ENCODE results near the gene RALGDS. TPM values are rescaled to one million over a fixed set of nuclear protein-coding genes. Genes with fewer than 3 reads are reported as not detected.

Gene RALGDS
- total and polyA plus RNA-seq, 4 donors = 67.4 to 134 (median 99.4) TPM

DNA sequence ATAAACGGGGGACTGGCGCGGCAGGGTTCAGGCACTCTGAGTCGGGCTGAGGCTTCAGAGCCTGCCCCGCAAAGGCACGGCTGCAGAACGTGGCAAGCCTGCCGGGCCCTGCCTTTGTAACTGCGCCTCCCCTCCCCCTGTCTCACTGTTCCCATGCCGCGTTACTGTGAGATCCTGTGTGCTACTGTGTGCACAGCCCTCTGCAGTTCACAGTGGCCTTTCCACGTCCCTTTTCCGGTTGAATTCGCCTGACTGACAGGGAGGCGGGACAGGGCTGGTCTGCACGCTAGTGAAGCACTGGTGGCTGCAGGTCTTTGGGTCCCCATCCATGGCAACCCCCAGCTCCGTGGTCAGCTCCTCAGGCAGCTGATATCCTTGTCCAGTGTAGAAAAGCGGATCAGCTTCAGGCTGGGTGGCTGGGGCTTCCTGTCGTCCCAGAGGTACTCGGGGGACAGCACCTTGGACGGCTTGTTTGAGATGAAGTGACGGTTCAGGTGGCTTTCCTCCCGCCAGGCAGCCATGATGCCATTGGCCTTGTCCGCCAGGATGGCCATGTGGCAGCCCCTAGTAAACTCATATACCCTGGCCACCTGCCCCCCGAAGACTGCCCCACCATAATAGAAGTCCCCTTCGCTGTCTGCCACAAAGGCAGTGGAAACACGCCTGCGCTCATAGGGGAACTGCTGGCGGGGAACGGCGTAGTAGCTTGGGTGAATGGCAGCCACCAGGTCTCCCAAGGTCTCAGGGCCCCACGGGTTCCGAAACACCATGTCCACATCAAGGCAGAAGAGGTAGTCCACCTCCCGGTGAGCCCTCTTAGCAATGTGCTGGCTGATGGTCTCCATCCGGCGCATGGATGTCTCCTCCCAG, 32.4 kb upstream of the RALGDS start:
- Histone ChIP-seq H3K4me3 (ENCODE audit: low read depth, low read length) (no peak overlapping the region), H3K27me3 (ENCODE audit: control insufficient read depth, insufficient read depth, low read length) (no peaks in the 10 kb centered on the region), H3K36me3 (ENCODE audit: control insufficient read depth, insufficient read depth, low read length) (peaks cover 10% of the 10 kb centered on the region), H3K9me3 (ENCODE audit: control insufficient read depth, insufficient read depth, low read length) (no peaks in the 10 kb centered on the region), H3K4me1 (ENCODE audit: control insufficient read depth, insufficient read depth, low read length) (peaks cover 13% of the 10 kb centered on the region), H3K27ac (ENCODE audit: low read depth, low read length) (no peak overlapping the region)
- DNase-seq (ENCODE audit: low read depth in 4 of 6, low spot score in 6 of 6) = peak in 1 of 6 donors; percentile 34
- WGBS (ENCODE audit: insufficient coverage) = 53% methylated on average over 33 of the region's 36 CpGs

- no peaks in the 10 kb centered on the region for H3K9me3 ChIP-seq (ENCODE audit: control insufficient read depth, insufficient read depth, low read length)
- no peak overlapping the region for H3K27ac ChIP-seq (ENCODE audit: low read depth, low read length)
- no peak for DNase-seq (ENCODE audit: low read depth in 4 of 6, low spot score in 6 of 6)
- peaks cover 16% of the 10 kb centered on the region for H3K36me3 ChIP-seq (ENCODE audit: control insufficient read depth, insufficient read depth, low read length)
- peaks cover 29% of the 10 kb centered on the region for H3K4me1 ChIP-seq (ENCODE audit: control insufficient read depth, insufficient read depth, low read length)
- H3K4me3 ChIP-seq (ENCODE audit: low read depth, low read length) = no peak overlapping the region
- no peaks in the 10 kb centered on the region for H3K27me3 ChIP-seq (ENCODE audit: control insufficient read depth, insufficient read depth, low read length)
- 89% methylated on average over 14 of the region's 14 CpGs for WGBS (ENCODE audit: insufficient coverage)
Observed at GRCh38 chr9:133151601-133152525, 30.8 kb upstream of the RALGDS start.

DNA sequence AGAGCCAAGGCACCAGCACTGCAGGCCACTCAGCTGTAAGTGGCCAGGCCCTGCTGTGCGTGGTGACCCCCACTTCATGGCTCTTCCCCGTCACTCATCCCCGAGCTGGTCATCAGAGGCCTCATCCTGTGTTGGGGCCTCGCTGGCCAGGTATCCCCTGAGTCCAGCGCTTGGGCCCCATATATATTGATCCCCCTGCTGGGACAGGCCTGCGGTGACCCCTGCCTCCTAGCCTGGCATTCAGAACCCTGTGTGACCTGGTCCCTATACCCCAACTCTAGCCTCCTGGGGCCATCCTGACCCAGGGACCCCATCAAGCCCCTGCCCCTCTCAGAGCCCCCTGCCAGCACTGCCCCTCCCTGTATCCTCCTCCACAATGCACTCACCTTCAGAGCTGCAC, 30.0 kb upstream of the RALGDS start:
- peaks cover 36% of the 10 kb centered on the region for H3K4me1 ChIP-seq (ENCODE audit: control insufficient read depth, insufficient read depth, low read length)
- 95% methylated on average over 6 of the region's 6 CpGs for WGBS (ENCODE audit: insufficient coverage)
- peaks cover 18% of the 10 kb centered on the region for H3K36me3 ChIP-seq (ENCODE audit: control insufficient read depth, insufficient read depth, low read length)
- H3K4me3 ChIP-seq (ENCODE audit: low read depth, low read length) = no peak overlapping the region
- no peak overlapping the region for H3K27ac ChIP-seq (ENCODE audit: low read depth, low read length)
- H3K27me3 ChIP-seq (ENCODE audit: control insufficient read depth, insufficient read depth, low read length) = no peaks in the 10 kb centered on the region
- H3K9me3 ChIP-seq (ENCODE audit: control insufficient read depth, insufficient read depth, low read length) = no peaks in the 10 kb centered on the region
- no peak for DNase-seq (ENCODE audit: low read depth in 4 of 6, low spot score in 6 of 6)

DNA sequence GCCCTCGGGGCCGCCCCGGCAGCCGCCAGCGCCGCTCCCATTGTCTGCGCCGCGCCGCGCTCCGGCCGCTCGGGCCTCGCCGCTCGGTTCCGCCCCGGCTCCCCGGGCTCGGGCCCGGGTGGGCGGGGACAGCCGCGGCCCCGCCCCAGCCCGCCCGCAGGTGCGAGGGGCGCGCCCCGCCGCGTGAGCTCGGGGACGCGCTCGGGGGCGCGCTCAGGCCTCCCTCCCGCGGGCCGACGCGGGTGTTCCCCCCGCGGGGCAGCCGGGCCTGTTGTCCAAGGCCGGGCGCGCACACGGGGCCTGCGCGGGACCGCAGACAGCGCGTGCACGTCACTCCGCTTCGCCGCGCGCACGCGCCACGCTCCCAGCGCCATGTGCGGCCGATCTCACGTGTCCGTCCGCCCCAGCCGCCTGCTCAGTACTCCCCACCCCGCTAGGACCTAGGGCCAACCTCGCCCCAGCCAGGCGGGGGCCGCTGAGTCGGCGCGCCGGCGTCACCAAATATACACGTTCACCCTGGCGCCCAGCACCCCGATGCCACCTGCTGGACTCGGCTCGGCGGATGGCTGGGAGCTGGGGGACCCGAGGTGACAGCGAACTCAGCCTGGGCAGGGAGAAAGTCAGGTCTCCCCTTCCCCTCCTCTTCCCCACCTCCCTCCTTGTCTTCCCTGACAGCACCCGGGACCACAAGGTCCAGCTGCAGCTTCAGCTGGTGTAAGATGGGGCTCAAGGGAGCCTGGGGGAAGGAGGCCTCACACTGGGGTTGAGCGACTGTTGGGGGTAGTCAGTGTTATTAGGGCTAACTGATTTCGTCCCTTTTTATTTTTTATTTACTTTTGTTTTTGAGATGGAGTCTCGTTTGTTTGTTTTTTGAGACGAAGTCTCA, 28.3 kb upstream of the RALGDS start:
- no peaks in the 10 kb centered on the region for H3K9me3 ChIP-seq (ENCODE audit: control insufficient read depth, insufficient read depth, low read length)
- WGBS (ENCODE audit: insufficient coverage) = 0% methylated on average over 85 of the region's 95 CpGs
- H3K4me1 ChIP-seq (ENCODE audit: control insufficient read depth, insufficient read depth, low read length) = peaks cover 50% of the 10 kb centered on the region
- DNase-seq (ENCODE audit: low read depth in 4 of 6, low spot score in 6 of 6) = peak in 4 of 6 donors; percentile 72 to 96 (median 88)
- H3K36me3 ChIP-seq (ENCODE audit: control insufficient read depth, insufficient read depth, low read length) = peaks cover 12% of the 10 kb centered on the region
- H3K27ac ChIP-seq (ENCODE audit: low read depth, low read length) = peak overlapping the region; percentile 75
- H3K4me3 ChIP-seq (ENCODE audit: low read depth, low read length) = peak overlapping the region; percentile 48
- H3K27me3 ChIP-seq (ENCODE audit: control insufficient read depth, insufficient read depth, low read length) = no peaks in the 10 kb centered on the region

DNA sequence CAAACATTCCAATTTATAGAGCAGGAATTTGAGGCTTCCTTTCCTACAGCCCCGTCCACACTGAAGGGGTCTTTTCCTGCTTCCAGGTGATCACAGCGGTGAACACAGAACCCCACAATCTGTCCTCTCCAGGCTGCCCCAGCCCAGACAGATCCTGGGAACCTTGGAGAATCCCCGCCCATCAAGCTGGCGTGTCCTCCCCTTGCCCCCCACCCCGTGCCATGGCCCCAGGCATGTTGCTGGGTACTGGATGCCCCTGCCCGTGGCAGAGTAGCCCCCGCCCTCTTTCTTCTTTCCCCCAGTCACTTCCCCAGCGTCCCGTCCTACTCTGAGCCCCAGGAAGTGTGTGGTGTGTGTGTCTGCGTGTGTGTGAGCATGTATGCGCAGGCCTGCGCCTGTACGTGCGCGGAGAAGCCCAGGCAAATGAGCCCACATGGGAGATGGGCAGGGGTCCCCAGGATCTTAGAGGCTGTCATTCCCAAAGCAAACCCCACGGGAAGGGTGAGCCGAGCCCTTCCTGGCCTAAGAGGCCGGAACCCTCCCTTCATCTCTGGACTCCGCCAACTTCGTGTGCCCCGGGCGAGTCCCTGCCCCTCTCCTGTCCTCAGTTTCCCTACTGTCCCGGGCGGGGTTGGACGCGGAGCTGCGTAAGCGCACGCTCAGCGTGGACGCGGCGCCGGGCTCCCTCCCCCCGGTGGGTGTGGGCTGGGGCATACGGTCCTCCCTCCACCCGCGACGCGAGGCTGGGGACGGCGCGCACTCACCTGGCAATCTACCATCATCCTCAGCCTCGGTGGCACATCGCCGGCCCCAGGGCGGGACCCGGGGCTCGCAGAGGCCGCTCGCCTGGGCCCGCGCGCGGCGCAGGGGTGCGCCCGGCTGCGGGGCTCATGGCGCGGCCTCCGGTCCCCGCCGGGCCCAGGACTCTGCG, 27.4 kb upstream of the RALGDS start:
- Histone ChIP-seq H3K4me1 (ENCODE audit: control insufficient read depth, insufficient read depth, low read length) (peaks cover 59% of the 10 kb centered on the region), H3K27me3 (ENCODE audit: control insufficient read depth, insufficient read depth, low read length) (no peaks in the 10 kb centered on the region), H3K36me3 (ENCODE audit: control insufficient read depth, insufficient read depth, low read length) (peaks cover 12% of the 10 kb centered on the region), H3K27ac (ENCODE audit: low read depth, low read length) (peak overlapping the region; percentile 67), H3K9me3 (ENCODE audit: control insufficient read depth, insufficient read depth, low read length) (no peaks in the 10 kb centered on the region), H3K4me3 (ENCODE audit: low read depth, low read length) (peak overlapping the region; percentile 65)
- peak in 2 of 6 donors; percentile 79 to 82 for DNase-seq (ENCODE audit: low read depth in 4 of 6, low spot score in 6 of 6)
- WGBS (ENCODE audit: insufficient coverage) = 1% methylated on average over 58 of the region's 65 CpGs

DNA sequence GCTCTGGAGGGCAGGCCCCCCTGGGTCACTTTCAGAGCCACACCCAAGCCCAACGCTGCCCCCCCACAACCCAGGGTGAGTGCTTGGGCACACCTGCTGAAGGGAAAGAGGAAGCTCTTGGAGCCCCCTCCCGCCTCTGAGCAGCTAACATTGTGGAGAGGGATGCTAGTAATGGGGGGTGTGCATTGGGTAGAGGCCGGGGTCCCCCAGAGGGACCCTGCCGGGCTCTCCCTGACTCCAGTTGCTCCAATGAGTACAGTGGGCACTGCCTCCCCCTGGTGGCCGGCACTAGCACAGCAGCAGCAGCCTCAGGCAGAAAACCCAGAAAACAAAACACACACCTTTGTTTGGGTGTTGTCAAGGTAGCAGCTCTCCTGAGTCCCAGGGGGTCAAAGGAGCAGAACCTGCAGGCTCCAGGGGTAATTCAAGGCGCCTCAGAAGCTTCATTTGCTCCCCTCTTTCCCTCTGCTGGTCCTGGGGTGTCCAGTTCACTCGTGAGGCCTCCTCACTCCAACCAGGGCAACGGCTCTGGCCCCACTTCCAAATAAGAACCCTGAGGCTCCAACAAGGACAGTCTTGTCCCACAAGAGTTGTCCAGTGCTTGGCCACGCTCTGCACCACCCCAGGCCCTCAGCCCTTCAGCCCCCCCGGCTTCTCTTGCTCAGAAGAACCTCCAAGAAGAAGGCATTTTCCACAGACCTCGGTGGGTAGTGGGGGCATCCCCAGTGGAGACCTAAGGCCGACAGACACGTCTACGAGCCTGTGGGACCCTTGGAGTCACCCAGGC, 26.6 kb upstream of the RALGDS start:
- peak overlapping the region; percentile 67 for H3K27ac ChIP-seq (ENCODE audit: low read depth, low read length)
- peaks cover 62% of the 10 kb centered on the region for H3K4me1 ChIP-seq (ENCODE audit: control insufficient read depth, insufficient read depth, low read length)
- H3K9me3 ChIP-seq (ENCODE audit: control insufficient read depth, insufficient read depth, low read length) = no peaks in the 10 kb centered on the region

DNA sequence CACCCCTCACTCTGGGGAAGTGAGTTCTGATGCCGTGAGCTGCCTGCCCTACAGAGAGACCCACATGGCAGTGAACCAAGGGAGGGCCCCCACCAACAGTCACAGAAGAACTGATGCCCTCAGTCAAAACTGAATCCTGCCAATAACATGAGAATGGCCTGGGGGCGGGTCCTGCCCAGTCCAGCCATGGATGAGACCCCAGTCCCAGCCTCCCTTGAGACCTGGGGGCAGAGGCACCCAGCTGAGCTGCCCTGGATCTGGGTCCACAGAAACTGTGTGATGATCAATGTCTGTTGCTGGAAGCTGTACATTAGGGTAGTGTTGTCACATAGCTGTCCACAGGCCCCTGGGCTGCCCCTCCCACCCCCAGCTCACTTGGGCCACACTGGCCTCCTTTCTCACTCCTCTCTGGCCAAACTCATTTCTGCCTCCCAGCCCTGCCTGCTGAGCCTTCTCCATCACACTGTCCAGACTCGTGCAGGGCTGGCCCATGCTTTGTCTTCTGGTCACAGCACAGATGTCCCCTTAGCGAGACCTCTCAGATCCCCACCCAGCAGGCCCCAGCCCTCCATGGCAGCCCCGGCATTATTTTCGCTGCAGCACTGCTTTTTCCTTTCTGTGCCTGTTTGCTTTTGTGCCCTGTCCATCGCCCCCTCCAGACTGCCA, 25.8 kb upstream of the RALGDS start:
- H3K36me3 ChIP-seq (ENCODE audit: control insufficient read depth, insufficient read depth, low read length) = peaks cover 23% of the 10 kb centered on the region
- no peak overlapping the region for H3K27ac ChIP-seq (ENCODE audit: low read depth, low read length)
- no peaks in the 10 kb centered on the region for H3K9me3 ChIP-seq (ENCODE audit: control insufficient read depth, insufficient read depth, low read length)
- H3K4me3 ChIP-seq (ENCODE audit: low read depth, low read length) = peak overlapping the region; percentile 65
- DNase-seq (ENCODE audit: low read depth in 4 of 6, low spot score in 6 of 6) = no peak
- 66% methylated on average over 7 of the region's 7 CpGs for WGBS (ENCODE audit: insufficient coverage)
- peaks cover 69% of the 10 kb centered on the region for H3K4me1 ChIP-seq (ENCODE audit: control insufficient read depth, insufficient read depth, low read length)
- H3K27me3 ChIP-seq (ENCODE audit: control insufficient read depth, insufficient read depth, low read length) = no peaks in the 10 kb centered on the region

More for the DNA sequence above, 26.6 kb upstream of the RALGDS start:
- Histone ChIP-seq H3K27me3 (ENCODE audit: control insufficient read depth, insufficient read depth, low read length) (no peaks in the 10 kb centered on the region), H3K36me3 (ENCODE audit: control insufficient read depth, insufficient read depth, low read length) (peaks cover 20% of the 10 kb centered on the region), H3K4me3 (ENCODE audit: low read depth, low read length) (peak overlapping the region; percentile 65)
- WGBS (ENCODE audit: insufficient coverage) = 11% methylated on average over 11 of the region's 14 CpGs
- peak in 2 of 6 donors; percentile 81 to 86 for DNase-seq (ENCODE audit: low read depth in 4 of 6, low spot score in 6 of 6)
